ENCODE measurements around the gene GCLM.
"Not testable (repeated sequence)": the region's sequence is repeated elsewhere in the genome, so short reads cannot be mapped to it uniquely, and the experiment has no call there.

The GCLM gene

DNA sequence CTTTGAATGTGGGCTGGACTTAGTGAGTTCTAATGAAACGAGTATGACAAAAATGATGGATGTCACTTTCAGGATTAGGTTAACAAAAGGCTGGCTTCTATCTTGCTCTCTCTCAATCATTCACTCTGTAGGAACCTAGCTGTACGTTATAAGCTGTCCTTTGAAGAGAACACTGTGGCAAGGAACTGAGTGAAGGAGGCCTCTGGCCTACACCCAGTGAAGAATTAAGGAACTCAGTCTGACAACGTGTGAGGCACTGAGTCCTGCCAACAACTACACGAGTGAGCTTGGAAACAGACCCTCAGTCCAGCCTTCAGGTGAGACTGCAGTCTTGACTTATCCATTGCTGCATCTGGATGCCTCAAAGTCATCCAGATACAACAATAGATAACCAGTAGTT is 27.0 kb downstream of the GCLM start:
- no peak for DNase-seq

DNA sequence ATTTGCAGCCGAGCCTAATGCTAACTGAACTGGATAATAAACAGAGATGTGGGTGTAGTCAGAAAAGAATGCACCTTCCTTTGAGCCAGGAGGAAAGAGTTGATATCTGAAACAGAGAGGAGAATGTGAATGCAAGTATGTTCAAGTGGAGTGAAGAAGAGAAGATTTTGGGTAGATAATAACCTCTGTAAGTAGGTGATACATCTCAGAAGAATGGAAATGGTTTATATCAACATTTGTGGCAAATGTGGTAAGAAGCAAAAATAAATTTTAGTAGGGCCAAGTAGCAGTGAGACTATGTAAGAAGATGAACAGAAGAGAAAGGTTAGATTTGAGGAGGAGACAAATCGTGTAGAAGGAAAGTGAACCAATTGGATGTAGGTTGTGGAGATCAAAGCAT is 28.5 kb downstream of the GCLM start:
- DNase-seq = no peak

DNA sequence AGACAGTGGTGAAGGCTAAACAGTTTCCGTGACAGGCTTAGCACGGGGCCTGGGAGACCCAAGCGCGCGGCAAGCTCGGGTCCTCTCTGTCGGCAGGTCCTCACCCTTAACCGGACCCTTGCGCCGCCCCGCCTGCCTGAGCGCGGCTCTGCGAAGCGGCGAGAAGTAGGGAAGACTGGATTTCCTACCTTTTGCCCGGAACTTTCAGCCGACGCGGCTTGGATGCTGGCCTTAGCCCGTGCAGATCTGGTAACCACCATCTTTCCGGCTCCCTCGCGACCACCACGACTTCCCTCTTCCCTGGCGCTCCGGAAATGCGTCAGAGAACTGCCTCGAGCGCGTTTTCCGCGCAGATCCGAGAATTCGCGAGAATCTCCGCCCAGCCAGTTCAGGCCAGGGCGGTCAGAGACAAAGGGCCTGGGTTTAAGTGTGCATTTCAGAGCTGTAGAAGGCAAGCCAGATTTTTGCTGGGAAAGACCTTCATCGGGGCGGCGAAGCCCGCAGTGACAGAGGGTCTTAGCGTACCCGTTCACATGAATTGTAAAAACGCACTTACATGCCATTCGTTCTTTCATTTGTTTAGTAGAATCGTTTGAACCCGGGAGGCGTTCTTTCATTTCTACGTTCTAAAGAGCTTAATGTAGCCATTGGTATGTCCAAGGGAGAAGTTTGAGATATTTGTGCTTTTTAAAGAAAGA is 30.2 kb downstream of the GCLM start, which contains the start of gene DNTTIP2:
Gene DNTTIP2, minus strand, starts transcription at position 318 of the 698 bp plus-strand sequence. Its CDS starts 58 bp downstream, at position 260.
- DNase-seq = peak; percentile 74 to 85

DNA sequence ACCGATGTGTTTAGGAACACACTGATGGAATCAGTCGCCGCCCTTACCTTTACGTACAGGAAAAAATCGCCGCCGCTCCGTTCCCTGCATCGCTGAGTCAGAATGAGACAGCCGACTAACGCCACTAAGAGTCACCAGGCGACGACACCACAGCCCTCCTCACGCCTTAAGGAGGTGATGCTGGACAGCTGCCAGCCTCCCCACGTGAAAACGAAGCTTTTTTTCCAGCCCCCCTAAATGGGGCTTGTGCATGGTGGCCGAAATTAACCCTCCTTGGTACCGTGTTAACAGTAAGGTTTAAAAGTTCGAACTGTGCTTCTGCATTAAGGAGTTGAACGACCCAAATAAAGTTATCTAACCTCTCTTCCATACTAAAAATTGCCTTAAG is 30.7 kb downstream of the GCLM start:
- DNase-seq = peak; percentile 28 to 42

- DNase-seq = no peak
Measured at GRCh38 chr1:93877529-93877928, 31.7 kb downstream of the GCLM start.

DNA sequence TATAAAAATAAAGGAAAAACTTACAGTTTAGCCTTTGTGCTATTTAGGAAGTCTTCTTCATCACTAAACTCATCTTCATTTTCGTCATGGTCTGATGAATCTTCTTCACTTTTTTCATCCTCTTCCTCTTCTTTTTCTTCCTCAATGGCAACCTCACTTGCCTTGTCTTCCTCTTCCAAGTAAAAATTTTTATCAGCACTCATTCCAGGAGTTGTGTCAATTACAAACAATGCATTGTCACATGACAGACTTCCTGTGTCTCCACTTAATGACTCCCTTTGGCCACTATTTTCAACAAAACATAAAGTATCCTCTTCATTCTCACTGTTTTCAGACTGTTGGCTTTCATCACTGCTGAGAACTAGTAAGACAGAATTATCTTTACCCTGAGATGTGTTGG is 33.0 kb downstream of the GCLM start:
- no peak for DNase-seq

DNA sequence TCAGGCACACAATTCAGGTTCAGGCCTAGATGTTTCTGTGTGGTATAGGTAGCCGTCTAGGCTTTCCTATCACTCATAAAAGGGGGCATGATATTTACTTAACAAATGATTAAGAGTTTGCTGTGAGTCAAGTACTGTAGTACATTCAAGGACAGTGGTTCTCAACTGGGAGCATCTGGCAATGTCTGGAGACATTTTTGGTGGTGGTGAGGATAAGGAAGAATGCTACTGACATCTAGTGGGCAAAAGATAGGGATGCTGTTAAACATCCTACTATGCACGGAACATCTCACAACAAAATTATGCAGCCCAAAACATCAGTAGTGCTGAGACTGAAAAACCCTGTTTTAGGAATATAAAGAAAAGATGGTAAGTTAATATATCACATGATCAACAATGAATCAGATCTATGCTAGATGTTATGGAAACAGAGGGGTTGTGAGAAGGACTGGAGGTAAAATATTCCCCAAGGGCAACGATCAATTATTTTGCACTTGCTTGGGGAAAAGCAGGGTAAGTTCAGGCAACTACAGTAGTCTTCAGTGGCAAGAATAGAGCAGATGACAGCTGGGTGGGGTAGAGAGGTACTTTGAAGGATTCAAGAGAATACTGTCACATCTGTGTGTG is 35.1 kb downstream of the GCLM start:
- peak; percentile 30 to 41 for DNase-seq

DNA sequence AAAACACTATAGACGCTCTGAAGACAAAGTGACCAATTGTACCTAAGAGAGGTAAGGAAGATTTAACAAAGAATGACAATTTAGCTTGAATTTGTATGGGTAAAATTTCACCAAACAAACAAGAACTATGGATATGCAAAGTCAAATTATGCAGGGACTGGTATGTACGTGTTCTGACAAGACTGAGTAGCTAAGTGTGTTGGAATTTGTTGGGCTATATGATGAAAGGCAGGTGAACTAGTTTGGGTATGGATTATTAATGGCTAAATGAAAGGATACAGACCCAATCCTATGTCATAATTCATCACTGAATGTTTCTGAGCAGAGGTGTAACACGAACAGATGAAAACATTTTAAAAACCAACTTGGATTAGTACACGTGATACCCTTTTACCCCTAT is 37.9 kb downstream of the GCLM start:
- DNase-seq = no peak

DNA sequence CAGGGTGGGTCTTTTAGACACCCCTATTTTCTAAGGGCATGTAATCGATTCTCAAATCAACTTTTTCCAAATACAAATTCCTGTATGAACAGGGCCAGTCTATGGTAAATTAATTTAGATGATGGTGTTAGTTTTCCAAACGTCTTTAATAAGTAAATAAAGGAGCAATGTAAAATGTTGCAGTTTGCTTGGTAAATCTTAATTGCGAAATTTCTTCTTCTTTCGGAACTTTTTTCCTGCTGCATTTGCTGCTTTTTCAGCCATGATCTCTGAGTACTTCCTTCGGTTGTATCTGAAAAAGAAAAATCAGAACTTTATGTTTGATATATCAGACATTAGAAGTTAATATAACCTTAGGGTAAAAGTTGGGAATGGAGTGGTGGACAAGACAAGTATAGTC is 39.6 kb downstream of the GCLM start:
- no peak for DNase-seq

- not testable (repeated sequence) for DNase-seq
Measured at GRCh38 chr1:93868492-93868891, 40.7 kb downstream of the GCLM start.

- no peak for DNase-seq
Measured at GRCh38 chr1:93865253-93865652, 44.0 kb downstream of the GCLM start.

DNA sequence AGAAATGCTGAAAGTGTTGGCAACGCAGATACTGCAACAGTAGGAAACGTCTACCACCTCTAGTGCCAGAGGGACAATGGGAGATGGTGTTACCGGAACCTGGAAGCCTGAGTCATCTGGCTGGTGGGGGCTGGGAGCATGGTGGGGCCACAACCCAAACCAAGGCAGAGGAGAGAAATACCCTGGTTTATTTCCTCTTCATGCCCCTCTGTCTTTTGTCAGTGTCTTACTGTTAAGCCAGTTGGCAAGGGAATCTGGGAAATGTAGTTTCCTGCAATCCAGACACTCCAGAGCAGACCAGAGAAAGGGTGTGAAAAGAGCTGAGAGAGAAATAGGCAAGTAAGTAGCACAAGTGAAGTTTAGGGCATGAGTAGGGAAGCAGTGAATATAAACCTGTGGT is 45.1 kb downstream of the GCLM start:
- no peak for DNase-seq

- DNase-seq = not testable (repeated sequence)
Measured at GRCh38 chr1:93857653-93858052, 51.6 kb downstream of the GCLM start.

GRCh38 chr1:93855983-93856382 is 53.2 kb downstream of the GCLM start:
- not testable (repeated sequence) for DNase-seq

DNA sequence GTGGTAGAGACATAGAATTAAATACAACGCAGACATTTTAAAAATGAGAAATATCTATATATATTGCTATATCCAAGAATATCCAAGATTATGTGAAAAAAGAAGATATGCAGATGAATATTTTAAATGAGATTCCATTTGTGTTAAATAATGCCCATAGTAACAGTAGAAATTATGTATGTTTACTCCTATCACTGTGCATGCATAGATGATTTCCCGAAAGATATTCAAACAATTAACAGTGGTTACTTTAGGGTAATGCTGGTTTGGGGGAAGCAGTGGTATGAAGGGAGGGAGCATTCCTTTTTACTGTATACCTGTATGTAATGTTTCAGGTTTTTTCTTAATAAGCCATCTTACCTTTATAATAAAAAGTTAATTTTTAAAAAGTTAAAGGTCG is 55.3 kb downstream of the GCLM start:
- DNase-seq = no peak

GRCh38 chr1:93851878-93852277 is 57.4 kb downstream of the GCLM start:
- DNase-seq = no peak

GRCh38 chr1:93851327-93851712 is 57.9 kb downstream of the GCLM start:
- DNase-seq = no peak

DNA sequence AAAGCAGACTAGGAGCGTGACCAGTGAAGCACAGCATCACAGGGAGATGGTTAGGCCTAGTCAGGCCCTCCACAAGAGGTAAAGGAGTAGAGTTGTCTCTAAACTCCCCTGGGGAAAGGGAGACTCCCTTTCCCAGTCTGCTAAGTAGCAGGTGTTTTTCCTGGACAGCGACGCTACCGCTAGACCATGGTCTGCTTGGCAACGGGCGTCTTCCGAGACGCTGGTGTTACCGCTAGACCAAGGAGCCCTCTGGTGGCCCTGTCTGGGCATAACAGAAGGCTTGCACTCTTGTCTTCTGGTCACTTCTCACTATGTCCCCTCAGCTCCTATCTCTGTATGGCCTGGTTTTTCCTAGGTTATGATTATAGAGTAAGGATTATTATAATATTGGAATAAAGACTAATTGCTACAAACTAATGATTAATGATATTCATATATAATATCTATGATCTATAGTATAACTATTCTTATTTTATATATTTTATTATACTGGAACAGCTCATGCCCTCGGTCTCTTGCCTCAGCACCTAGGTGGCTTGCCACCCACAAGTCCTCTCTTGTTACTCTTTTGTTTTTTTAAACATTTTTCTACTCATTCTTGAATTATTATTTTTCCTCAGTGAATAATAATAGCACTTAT is 58.4 kb downstream of the GCLM start:
- not testable (repeated sequence) for DNase-seq

DNA sequence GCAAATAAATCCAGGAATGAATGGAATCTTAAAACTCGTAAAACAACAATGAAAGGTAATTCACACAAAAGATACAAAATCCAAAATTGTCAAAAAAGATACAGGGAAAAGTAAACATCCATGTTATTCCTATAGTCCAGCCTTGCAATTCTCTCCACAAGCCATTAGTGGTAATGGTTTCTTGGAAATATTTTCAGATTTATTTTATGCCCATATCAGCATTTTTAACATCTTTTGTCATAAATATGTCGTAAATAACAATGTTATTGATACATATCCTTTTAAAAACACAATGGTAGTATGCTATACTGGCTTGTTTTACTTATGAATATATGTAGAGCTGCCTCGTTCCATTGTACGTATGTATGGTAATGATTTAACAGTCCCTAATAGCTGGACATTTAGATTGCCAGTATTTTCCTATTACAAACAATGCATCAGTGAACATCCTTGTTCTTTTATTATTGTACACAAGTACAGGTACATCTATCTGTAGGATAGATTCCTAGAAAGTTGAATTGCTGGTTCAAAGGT is 60.8 kb downstream of the GCLM start:
- no peak for DNase-seq

- peak; percentile 40 to 44 for DNase-seq
Measured at GRCh38 chr1:93847811-93848288, 61.4 kb downstream of the GCLM start.

GRCh38 chr1:93846992-93847810 is 62.0 kb downstream of the GCLM start:
- peak; percentile 62 to 80 for DNase-seq

- peak; percentile 59 to 70 for DNase-seq
Measured at GRCh38 chr1:93846206-93846991, 62.8 kb downstream of the GCLM start.

Data from AML-193 (cell line).